Measurements from ENCODE around the gene WDR91.
"Not testable (repeated sequence)": the region's sequence is repeated elsewhere in the genome, so short reads cannot be mapped to it uniquely, and the experiment has no call there.

WDR91 gene

GRCh38 chr7:135232720-135233119 is 21.4 kb upstream of the WDR91 start:
- DNase-seq: no peak

- no peak for DNase-seq
Observed at GRCh38 chr7:135232087-135232486, 20.8 kb upstream of the WDR91 start.

GRCh38 chr7:135231686-135232085 is 20.4 kb upstream of the WDR91 start:
- no peak for DNase-seq

- DNase-seq: no peak
Observed at GRCh38 chr7:135224027-135224426, 12.7 kb upstream of the WDR91 start.

- no peak for DNase-seq
Observed at GRCh38 chr7:135217645-135218509, 6.6 kb upstream of the WDR91 start.

- no peak for DNase-seq
Observed at GRCh38 chr7:135215698-135216097, 4.4 kb upstream of the WDR91 start.

- DNase-seq: no peak
Observed at GRCh38 chr7:135215180-135215579, 3.9 kb upstream of the WDR91 start.

GRCh38 chr7:135213831-135214230 is 2.5 kb upstream of the WDR91 start:
- DNase-seq: no peak

GRCh38 chr7:135211946-135212685 is 790 bp upstream of the WDR91 start:
- DNase-seq: not testable (repeated sequence)

- no peak for DNase-seq
Observed at GRCh38 chr7:135210888-135211178, 493 bp downstream of the WDR91 start.

GRCh38 chr7:135209225-135209834 is 2.0 kb downstream of the WDR91 start:
- no peak for DNase-seq

- no peak for DNase-seq
Observed at GRCh38 chr7:135208102-135208793, 3.1 kb downstream of the WDR91 start.

GRCh38 chr7:135207406-135208101 is 3.8 kb downstream of the WDR91 start:
- DNase-seq: no peak

- DNase-seq: no peak
Observed at GRCh38 chr7:135206941-135207391, 4.4 kb downstream of the WDR91 start.

- DNase-seq: no peak
Observed at GRCh38 chr7:135205850-135206249, 5.5 kb downstream of the WDR91 start.

GRCh38 chr7:135204876-135205275 is 6.5 kb downstream of the WDR91 start:
- DNase-seq: no peak

- DNase-seq: no peak
Observed at GRCh38 chr7:135204341-135204749, 7.0 kb downstream of the WDR91 start.

GRCh38 chr7:135201350-135201749 is 10.0 kb downstream of the WDR91 start:
- DNase-seq: no peak

GRCh38 chr7:135200821-135201331 is 10.4 kb downstream of the WDR91 start:
- no peak for DNase-seq

- no peak for DNase-seq
Observed at GRCh38 chr7:135199439-135199838, 11.9 kb downstream of the WDR91 start.

- no peak for DNase-seq
Observed at GRCh38 chr7:135197906-135198655, 13.2 kb downstream of the WDR91 start.

GRCh38 chr7:135197343-135197742 is 14.0 kb downstream of the WDR91 start:
- DNase-seq: no peak
